Mucosa of gallbladder (tissue), 1 donor: ENCODE results near the gene ARHGAP10. TPM values are rescaled to one million over a fixed set of nuclear protein-coding genes. Genes with fewer than 3 reads are reported as not detected.

ENCODE experiments used
- DNase-seq: peaks from one replicate; pipeline ENCODE4 v3.0.0-alpha.2; 2020; ENCODE audit warnings: low spot score
- total RNA-seq: library from RNA; stranded (reverse); gene quantifications from one replicate; pipeline ENCODE4 v1.2.1, GENCODE V29; 2021
- donor health status: DM: no; HTN: no; CAD: no.

ARHGAP10 gene
- total RNA-seq, 1 donor from 2014 or later = 52.2 TPM

- DNase-seq = no peak
These were observed 298.4 kb downstream of the ARHGAP10 start for GRCh38 chr4:148030193-148030873.

GRCh38 chr4:148034813-148035212, 302.9 kb downstream of the ARHGAP10 start:
- no peak for DNase-seq

- DNase-seq = no peak
These were observed 309.9 kb downstream of the ARHGAP10 start for GRCh38 chr4:148041606-148042329.

- DNase-seq = no peak
These were observed 312.4 kb downstream of the ARHGAP10 start for GRCh38 chr4:148044089-148044911.

GRCh38 chr4:148044912-148045352, 313.0 kb downstream of the ARHGAP10 start:
- DNase-seq = no peak

GRCh38 chr4:148048598-148048997, 316.7 kb downstream of the ARHGAP10 start:
- no peak for DNase-seq

GRCh38 chr4:148051403-148051802, 319.5 kb downstream of the ARHGAP10 start:
- no peak for DNase-seq

GRCh38 chr4:148052448-148052847, 320.6 kb downstream of the ARHGAP10 start:
- no peak for DNase-seq

- no peak for DNase-seq
These were observed 321.6 kb downstream of the ARHGAP10 start for GRCh38 chr4:148053298-148054003.

- DNase-seq = no peak
These were observed 322.4 kb downstream of the ARHGAP10 start for GRCh38 chr4:148054275-148054674.

- no peak for DNase-seq
These were observed 324.0 kb downstream of the ARHGAP10 start for GRCh38 chr4:148055844-148056243.

- peak; percentile 74 for DNase-seq
These were observed 325.0 kb downstream of the ARHGAP10 start for GRCh38 chr4:148056879-148057278.

- DNase-seq = no peak
These were observed 325.6 kb downstream of the ARHGAP10 start for GRCh38 chr4:148057516-148057915.

GRCh38 chr4:148057984-148058859, 326.3 kb downstream of the ARHGAP10 start:
- DNase-seq = no peak

GRCh38 chr4:148059617-148060180, 327.8 kb downstream of the ARHGAP10 start:
- DNase-seq = peak; percentile 32

- peak; percentile 34 for DNase-seq
These were observed 328.6 kb downstream of the ARHGAP10 start for GRCh38 chr4:148060264-148061140.

- DNase-seq = no peak
These were observed 329.2 kb downstream of the ARHGAP10 start for GRCh38 chr4:148061141-148061481.

GRCh38 chr4:148061795-148062194, 329.9 kb downstream of the ARHGAP10 start:
- no peak for DNase-seq

GRCh38 chr4:148062301-148062950, 330.5 kb downstream of the ARHGAP10 start:
- DNase-seq = no peak
